Activated B cell treated with CpG ODN at 0.5 μM for 24 hours (primary cell): ENCODE data around the gene HSD17B7. TPM values are rescaled to one million over a fixed set of nuclear protein-coding genes. Genes with fewer than 3 reads are reported as not detected.
"Not testable (repeated sequence)": the region's sequence is repeated elsewhere in the genome, so short reads cannot be mapped to it uniquely, and the experiment has no call there.

Source experiments
- ATAC-seq: fragments of 200-7000 bp; cut with Tn5 transposase; one replicate; pipeline ENCODE4 v1.10.0; 2021; ENCODE audit warnings: low read depth, mild to moderate bottlenecking, moderate library complexity
- CTCF ChIA-PET: fragments of 350-600 bp; sonication (Branson Sonifier 250); formaldehyde crosslinking; loops from one replicate; lab custom pipeline; 2021; ENCODE audit warnings: antibody characterized with exemption; lab: Charles Lee
- POLR2A ChIA-PET: fragments of 350-600 bp; sonication (Branson Sonifier 250); formaldehyde crosslinking; loops from one replicate; lab custom pipeline; 2021; ENCODE audit warnings: antibody characterized with exemption; lab: Charles Lee
- DNase-seq: peaks from one replicate; pipeline ENCODE4 v3.0.0; 2022
- H3K27ac Mint-ChIP-seq: one replicate; pipeline ENCODE4 v1.8.0; 2020; ENCODE audit warnings: mixed read lengths
- H3K27me3 Mint-ChIP-seq: one replicate; pipeline ENCODE4 v1.8.0; 2021; ENCODE audit warnings: mixed read lengths
- H3K36me3 Mint-ChIP-seq: one replicate; pipeline ENCODE4 v1.8.0; 2021; ENCODE audit warnings: low read depth, mixed read lengths
- H3K4me1 Mint-ChIP-seq: one replicate; pipeline ENCODE4 v1.8.0; 2021; ENCODE audit warnings: mixed read lengths
- H3K4me3 Mint-ChIP-seq: one replicate; pipeline ENCODE4 v1.8.0; 2020; ENCODE audit warnings: mild to moderate bottlenecking, mixed read lengths
- H3K9me3 Mint-ChIP-seq: one replicate; pipeline ENCODE4 v1.8.0; 2020; ENCODE audit warnings: mixed read lengths
- intact Hi-C: fragments of 100-400 bp; cut with micrococcal nuclease; formaldehyde crosslinking; loops from one replicate; pipeline ENCODE4 v1.15.1; 2024
- total RNA-seq: library from RNA; stranded (reverse); gene quantifications from 2 replicates; pipeline ENCODE4 v1.2.3, GENCODE V29; 2022
- TF ChIP-seq, protein P1 (sequence below): fragments of 200-600 bp; IDR thresholded peaks from one replicate; pipeline ENCODE4 v1.8.0; 2022; ENCODE audit warnings: antibody characterized with exemption, mild to moderate bottlenecking

Gene HSD17B7
- total RNA-seq, 1 donor from 2014 or later, result 32.6 TPM

DNA sequence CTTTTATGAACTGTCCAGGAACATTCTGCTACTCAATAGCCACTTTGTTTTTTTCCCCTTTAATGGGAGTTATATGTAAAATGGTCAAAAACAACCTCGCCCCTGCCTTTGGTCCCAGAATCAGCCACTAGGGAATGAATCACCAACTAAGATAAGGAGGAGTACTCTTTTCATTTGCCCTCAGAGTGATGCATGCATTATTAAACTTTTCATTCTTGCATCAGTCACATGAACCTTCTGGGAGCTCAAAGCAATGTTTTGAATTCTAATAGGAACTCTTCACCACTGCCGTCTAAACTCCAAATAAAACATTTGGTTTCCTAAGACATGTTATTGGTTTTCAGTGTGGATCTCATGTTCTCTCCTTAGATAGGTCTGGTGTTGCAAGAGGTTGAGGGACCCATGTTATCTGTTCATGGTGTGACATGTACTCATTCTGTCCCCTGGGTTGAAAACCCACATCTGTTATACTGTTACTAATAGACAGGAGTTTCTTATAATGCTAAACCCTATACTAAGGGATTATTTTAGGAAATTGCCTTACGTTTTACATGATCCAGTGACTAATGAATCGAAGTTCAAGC lies 17.8 kb upstream of the HSD17B7 start:
- H3K4me3 Mint-ChIP-seq, result no peak overlapping the region
- POLR2A ChIA-PET, result no interaction called here
- DNase-seq (no peak), ATAC-seq (no peak)
- peaks cover 12% of the 10 kb centered on the region for H3K27me3 Mint-ChIP-seq
- no peaks in the 10 kb centered on the region for H3K9me3 Mint-ChIP-seq
- intact Hi-C loops, result no loop called here
- CTCF ChIA-PET, result no interaction called here
- TF ChIP-seq, protein P1, sequence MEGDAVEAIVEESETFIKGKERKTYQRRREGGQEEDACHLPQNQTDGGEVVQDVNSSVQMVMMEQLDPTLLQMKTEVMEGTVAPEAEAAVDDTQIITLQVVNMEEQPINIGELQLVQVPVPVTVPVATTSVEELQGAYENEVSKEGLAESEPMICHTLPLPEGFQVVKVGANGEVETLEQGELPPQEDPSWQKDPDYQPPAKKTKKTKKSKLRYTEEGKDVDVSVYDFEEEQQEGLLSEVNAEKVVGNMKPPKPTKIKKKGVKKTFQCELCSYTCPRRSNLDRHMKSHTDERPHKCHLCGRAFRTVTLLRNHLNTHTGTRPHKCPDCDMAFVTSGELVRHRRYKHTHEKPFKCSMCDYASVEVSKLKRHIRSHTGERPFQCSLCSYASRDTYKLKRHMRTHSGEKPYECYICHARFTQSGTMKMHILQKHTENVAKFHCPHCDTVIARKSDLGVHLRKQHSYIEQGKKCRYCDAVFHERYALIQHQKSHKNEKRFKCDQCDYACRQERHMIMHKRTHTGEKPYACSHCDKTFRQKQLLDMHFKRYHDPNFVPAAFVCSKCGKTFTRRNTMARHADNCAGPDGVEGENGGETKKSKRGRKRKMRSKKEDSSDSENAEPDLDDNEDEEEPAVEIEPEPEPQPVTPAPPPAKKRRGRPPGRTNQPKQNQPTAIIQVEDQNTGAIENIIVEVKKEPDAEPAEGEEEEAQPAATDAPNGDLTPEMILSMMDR, result no peak
- no peaks in the 10 kb centered on the region for H3K4me1 Mint-ChIP-seq
- H3K27ac Mint-ChIP-seq, result no peak overlapping the region
- H3K36me3 Mint-ChIP-seq, result no peaks in the 10 kb centered on the region

DNA sequence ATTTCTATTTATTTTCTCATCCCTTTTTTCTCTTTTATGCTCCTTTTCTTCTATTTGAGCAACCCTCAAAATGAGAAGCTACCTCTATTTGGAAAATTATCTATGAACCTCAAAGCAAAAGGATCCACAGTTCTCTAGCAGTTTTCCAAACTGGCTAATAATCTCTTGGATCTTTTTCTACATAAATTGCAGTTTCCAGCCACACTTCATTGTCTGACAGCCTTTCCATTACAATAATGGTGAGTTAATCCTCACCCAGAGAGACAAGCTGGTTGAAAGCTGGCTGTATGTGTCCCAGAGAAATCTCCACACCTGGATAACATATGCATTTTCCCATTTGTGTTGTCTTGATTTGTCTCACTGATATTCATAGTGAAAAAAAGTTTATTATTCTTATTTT lies 16.5 kb upstream of the HSD17B7 start:
- TF ChIP-seq, protein P1, result no peak
- ChIA-PET POLR2A (no interaction called here), CTCF (no interaction called here)
- no peak for DNase-seq
- Mint-ChIP-seq H3K9me3 (no peaks in the 10 kb centered on the region), H3K4me3 (no peak overlapping the region), H3K27ac (no peak overlapping the region), H3K27me3 (peaks cover 12% of the 10 kb centered on the region), H3K4me1 (no peaks in the 10 kb centered on the region), H3K36me3 (no peaks in the 10 kb centered on the region)
- ATAC-seq, result no peak
- intact Hi-C loops, result no loop called here

DNA sequence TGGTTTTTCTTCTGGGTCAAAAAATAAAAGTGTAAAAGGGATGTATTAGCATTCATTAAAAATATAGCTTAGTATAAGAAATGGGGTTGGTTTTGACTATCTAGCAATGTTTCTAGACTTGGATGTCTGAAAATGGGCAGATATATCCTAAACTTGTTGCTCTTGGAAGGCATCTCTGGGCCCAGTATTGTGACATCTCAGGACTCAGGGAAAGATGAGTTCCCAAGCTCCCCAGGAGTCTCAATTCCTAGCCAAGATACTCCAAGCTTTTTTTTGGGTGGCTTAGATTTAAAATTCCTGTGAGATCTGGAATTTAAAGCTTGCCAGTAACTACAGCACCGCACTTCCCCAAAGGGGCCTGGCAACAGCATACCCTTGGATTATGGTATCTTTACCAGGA lies 11.5 kb upstream of the HSD17B7 start:
- H3K9me3 Mint-ChIP-seq, result no peaks in the 10 kb centered on the region
- no peak overlapping the region for H3K27ac Mint-ChIP-seq
- peaks cover 16% of the 10 kb centered on the region for H3K27me3 Mint-ChIP-seq
- no peak overlapping the region for H3K4me3 Mint-ChIP-seq
- no peaks in the 10 kb centered on the region for H3K4me1 Mint-ChIP-seq
- ATAC-seq, result no peak
- POLR2A ChIA-PET, result no interaction called here
- DNase-seq, result no peak
- TF ChIP-seq, protein P1, result no peak
- CTCF ChIA-PET, result no interaction called here
- intact Hi-C loops, result no loop called here
- no peaks in the 10 kb centered on the region for H3K36me3 Mint-ChIP-seq

DNA sequence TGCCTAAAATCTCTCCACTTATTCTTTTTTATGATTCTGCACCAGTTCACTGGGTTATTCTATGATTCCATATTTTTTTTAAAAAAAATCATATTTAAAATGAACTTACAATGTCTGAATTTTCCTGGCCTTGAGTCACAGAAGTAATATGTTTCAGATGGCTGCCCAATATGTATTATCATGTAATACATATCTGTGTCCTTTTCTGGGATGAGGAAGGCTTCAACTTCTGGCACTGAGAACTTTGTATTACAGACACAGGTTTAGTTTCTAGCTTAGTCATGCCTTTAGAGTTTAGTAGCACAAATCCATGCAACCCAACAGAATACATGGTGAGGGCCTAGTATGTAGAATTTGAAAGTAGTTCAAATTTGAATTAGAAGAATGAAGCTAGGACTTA lies 7.8 kb upstream of the HSD17B7 start:
- ChIA-PET POLR2A (no interaction called here), CTCF (no interaction called here)
- no peaks in the 10 kb centered on the region for H3K4me1 Mint-ChIP-seq
- intact Hi-C loops, result no loop called here
- peaks cover 6% of the 10 kb centered on the region for H3K27me3 Mint-ChIP-seq
- H3K27ac Mint-ChIP-seq, result no peak overlapping the region
- no peak overlapping the region for H3K4me3 Mint-ChIP-seq
- H3K9me3 Mint-ChIP-seq, result no peaks in the 10 kb centered on the region
- TF ChIP-seq, protein P1, result no peak
- no peak for DNase-seq
- no peak for ATAC-seq
- H3K36me3 Mint-ChIP-seq, result no peaks in the 10 kb centered on the region

DNA sequence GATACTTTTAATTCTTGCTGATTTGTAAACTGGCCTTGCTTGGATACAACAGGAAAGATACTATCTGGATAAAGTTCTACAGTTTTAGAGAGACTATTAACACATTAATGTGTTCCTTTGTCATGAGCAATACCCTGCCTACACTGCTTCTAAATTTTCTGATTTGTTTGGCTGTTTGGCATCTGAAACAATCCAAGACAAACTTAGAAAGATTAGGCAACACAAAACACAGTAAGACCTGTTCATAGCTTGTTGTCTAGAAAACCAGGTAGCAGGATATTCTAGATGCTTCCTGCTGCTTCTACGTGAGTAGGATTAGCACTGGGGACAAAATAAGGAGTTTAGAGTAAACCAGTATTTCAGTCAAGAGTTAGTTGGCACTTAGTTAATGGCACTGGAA lies 5.6 kb upstream of the HSD17B7 start:
- DNase-seq, H3K4me1 Mint-ChIP-seq, H3K4me3 Mint-ChIP-seq, H3K27ac Mint-ChIP-seq, H3K9me3 Mint-ChIP-seq, CTCF ChIA-PET, H3K36me3 Mint-ChIP-seq, intact Hi-C loops, POLR2A ChIA-PET, H3K27me3 Mint-ChIP-seq, ATAC-seq: not testable (repeated sequence)

DNA sequence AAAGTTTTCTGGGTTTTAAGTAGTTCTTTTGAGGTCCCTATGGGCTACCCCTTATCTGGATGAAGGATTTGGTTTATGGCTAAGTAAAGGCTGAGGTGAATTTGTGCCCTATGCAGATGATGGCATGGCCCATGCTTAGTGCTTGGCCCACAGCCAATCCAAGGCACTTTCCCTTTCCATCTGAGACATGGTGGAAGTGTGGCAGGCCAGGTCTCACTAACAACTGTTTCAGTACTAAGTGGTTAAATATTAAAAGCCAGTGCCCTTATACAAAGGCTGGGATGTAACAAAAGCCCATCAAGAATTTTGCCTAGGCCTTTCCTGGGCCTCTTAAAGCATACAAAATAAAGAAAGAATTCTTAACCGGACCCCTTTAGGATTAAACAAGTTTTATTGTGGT lies 1.7 kb upstream of the HSD17B7 start:
- ATAC-seq, intact Hi-C loops, H3K27me3 Mint-ChIP-seq, CTCF ChIA-PET, POLR2A ChIA-PET, H3K4me1 Mint-ChIP-seq, H3K9me3 Mint-ChIP-seq, H3K27ac Mint-ChIP-seq, H3K4me3 Mint-ChIP-seq, DNase-seq: not testable (repeated sequence)
- H3K36me3 Mint-ChIP-seq, result peaks cover 11% of the 10 kb centered on the region

DNA sequence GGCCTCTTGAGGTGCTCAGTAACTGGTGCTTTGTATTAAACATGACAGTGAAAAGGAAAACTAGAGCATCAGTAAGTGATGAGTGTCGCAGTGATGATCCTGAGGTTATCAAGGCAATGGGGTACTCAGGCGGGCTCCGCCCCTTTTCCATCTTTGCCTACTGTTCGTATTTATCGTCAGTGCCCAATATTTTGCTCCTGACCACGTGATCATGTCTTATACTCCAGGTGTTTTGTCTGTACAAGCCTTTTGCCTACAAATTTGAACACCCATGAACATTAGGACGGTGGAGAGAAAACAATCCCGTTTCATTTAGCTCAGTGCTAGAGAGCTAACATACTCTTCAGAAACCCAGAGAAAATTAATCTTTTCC lies 469 bp downstream of the HSD17B7 start:
- ATAC-seq, DNase-seq, H3K4me1 Mint-ChIP-seq, H3K9me3 Mint-ChIP-seq, CTCF ChIA-PET, POLR2A ChIA-PET, intact Hi-C loops, H3K27me3 Mint-ChIP-seq: not testable (repeated sequence)
- Mint-ChIP-seq H3K4me3 (peak overlapping the region; percentile 94), H3K36me3 (peaks cover 24% of the 10 kb centered on the region), H3K27ac (peak overlapping the region; percentile 97)

DNA sequence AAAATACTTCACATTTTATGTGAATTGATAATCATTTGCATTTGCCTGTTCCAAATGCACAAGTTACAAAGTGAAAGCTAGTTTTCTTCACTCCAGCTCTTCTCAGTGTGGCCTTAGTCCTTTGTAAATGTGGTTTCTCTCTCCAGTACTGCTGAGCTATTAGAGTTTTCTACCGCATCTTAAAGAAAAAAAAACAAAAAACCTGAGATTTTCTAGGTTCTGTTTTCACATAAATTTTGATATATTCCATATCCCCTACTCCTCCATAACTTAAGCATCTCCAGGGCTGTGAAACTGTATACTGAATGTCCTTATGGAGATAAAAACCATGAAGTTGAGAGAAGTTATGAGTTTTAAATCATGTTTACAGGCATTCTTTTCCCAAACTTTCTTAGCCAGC lies 3.8 kb downstream of the HSD17B7 start:
- H3K4me3 Mint-ChIP-seq, intact Hi-C loops, H3K9me3 Mint-ChIP-seq, DNase-seq, POLR2A ChIA-PET, H3K27ac Mint-ChIP-seq, ATAC-seq, H3K27me3 Mint-ChIP-seq, CTCF ChIA-PET, H3K4me1 Mint-ChIP-seq: not testable (repeated sequence)
- peaks cover 53% of the 10 kb centered on the region for H3K36me3 Mint-ChIP-seq

DNA sequence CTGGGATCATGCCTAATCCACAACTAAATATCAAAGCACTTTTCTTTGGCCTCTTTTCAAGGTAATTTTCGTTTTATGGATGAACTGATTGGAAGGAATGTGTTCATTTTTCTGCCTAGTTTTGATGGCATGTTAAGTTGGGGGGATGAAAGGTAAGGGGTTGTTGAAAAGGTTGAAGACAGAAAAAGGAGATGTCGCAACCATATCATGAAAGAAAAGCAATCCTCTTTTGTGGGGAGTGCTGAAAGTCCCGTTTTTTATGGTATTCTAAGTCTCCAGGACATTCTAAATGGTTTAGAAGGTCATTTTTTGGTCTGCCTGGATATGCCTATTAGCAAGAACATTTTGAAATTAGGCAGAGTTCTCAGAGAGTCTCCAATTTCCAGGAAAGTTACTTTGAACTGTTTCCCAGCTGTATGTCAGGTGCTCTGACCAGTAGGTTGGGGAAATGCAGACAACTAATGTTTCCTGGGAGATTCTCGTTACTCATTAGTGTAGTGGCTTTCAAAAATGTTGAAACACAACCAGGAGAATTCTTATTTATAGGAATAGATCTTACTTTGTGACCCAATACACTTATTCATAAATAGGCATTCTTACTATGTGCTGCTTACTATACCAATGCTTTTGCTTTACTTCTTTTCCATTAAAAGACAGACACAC lies 6.2 kb downstream of the HSD17B7 start:
- DNase-seq, H3K4me3 Mint-ChIP-seq, ATAC-seq, H3K27ac Mint-ChIP-seq, H3K4me1 Mint-ChIP-seq, H3K9me3 Mint-ChIP-seq, intact Hi-C loops, H3K27me3 Mint-ChIP-seq, POLR2A ChIA-PET, CTCF ChIA-PET: not testable (repeated sequence)
- H3K36me3 Mint-ChIP-seq, result peaks cover 75% of the 10 kb centered on the region
